NCI-H146 (cell line): Measurements from ENCODE around the gene KIF14.
"Not testable (repeated sequence)": the region's sequence is repeated elsewhere in the genome, so short reads cannot be mapped to it uniquely, and the experiment has no call there.

ENCODE experiments used
- DNase-seq: peaks from one replicate; lab custom pipeline; 2025; lab: John Stamatoyannopoulos, UW

Gene KIF14

DNA sequence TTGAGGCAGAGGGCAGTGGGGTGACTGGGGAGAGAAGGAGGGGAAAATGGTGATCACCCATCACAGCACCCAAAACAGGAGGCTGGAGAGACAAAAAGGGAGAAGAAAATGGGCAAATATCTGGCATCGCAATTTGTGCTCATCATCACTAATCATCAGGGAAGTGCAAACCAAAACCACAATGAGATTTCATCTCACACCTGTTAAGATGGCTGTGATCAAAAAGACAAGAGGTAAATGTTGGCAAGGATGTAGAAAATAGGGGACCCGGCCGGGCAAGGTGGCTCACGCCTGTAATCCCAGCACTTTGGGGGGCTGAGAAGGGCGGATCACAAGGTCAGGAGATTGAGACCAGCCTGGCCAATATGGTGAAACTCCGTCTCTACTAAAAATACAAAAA lies 74.0 kb downstream of the KIF14 start:
- DNase-seq = no peak

DNA sequence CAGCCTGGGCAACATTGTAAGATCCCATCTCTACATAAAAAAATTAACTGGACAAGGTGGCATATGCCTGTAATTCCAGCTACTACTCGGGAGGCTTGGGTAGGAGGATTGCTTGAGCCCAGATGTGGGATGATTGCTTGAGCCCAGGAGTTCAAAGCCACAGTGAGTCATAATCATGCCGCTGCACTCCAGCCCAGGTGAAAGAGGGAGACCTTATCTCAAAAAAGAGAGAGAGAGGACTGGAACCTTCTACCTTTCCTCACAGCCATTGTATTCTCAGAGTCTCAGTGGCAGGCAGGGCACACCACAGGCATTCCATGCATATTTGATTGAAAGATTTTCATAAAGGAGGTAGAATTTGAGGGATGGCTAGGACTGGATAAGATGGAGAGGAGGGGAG lies 78.4 kb downstream of the KIF14 start:
- DNase-seq = no peak

GRCh38 chr1:200540281-200540680 lies 80.3 kb downstream of the KIF14 start:
- no peak for DNase-seq

- no peak for DNase-seq
Measured at GRCh38 chr1:200538179-200538578, 82.4 kb downstream of the KIF14 start.

GRCh38 chr1:200535605-200536004 lies 84.9 kb downstream of the KIF14 start:
- DNase-seq = peak; percentile 33

DNA sequence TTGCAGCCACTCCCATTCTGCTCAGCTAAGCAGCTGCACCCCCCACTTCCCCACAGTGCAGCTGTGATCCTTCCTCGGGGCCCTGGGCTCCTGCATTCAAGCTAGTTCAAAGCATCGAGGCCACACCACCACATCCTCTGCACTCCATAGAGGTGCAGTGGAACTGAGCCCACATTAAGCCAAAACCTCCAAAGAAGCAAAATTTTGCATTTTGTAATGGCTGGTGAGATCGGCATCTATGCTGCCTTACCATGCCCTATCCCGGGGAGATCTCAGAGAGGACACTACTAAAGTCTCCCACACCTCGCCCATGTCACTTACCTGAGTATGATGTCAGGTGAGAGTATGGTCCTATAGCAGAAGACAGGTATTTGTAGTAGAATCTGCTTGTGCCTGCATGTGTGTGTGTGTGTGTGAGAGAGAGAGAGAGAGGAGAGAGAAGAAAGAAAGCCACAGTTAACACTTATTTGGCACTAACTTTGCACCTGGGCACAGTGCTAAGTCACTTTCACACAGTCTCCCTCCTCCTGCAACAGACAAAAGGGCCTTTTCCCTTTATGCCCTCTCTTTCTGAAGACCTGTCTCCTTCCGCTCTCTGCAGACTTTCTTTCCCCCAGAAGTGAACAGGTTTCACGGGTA lies 89.8 kb downstream of the KIF14 start:
- no peak for DNase-seq

DNA sequence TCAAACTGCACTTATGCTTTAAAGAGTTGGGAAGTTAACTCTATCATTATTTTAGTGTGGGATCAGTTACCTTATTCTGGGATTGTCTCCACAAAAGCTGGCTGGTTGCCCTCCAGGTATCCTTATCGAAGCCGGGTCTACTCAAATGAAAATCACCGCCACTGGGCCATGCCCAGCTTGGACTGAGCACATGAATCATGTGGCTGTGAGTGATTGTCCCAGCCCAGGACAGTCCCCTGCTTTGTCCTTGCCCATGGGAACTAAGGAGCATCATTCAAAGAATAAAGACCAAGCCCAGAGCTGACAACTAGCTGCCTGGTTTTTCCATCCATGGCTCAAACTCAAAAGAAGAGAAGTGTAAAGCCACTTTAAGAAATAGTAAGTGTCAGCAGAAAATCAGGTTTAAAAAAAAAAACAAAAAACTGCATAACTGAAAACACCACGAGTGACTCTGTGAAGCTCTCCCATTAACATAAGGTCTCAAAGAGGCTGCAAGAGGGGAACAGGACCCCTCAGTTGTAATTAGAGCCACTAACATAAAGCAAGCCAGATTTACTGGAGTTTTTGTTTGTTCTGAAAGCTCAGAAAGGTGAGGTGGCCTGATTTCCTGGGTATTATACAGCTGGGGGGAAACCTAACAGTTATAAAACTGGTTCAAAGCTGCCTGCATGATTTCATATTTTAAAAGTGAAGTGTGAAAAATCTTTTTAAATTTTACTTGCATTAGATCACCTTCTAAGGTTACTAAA lies 91.5 kb downstream of the KIF14 start:
- DNase-seq = no peak

- no peak for DNase-seq
Measured at GRCh38 chr1:200527670-200528069, 92.9 kb downstream of the KIF14 start.

GRCh38 chr1:200526709-200527612 lies 93.6 kb downstream of the KIF14 start:
- peak; percentile 51 for DNase-seq

DNA sequence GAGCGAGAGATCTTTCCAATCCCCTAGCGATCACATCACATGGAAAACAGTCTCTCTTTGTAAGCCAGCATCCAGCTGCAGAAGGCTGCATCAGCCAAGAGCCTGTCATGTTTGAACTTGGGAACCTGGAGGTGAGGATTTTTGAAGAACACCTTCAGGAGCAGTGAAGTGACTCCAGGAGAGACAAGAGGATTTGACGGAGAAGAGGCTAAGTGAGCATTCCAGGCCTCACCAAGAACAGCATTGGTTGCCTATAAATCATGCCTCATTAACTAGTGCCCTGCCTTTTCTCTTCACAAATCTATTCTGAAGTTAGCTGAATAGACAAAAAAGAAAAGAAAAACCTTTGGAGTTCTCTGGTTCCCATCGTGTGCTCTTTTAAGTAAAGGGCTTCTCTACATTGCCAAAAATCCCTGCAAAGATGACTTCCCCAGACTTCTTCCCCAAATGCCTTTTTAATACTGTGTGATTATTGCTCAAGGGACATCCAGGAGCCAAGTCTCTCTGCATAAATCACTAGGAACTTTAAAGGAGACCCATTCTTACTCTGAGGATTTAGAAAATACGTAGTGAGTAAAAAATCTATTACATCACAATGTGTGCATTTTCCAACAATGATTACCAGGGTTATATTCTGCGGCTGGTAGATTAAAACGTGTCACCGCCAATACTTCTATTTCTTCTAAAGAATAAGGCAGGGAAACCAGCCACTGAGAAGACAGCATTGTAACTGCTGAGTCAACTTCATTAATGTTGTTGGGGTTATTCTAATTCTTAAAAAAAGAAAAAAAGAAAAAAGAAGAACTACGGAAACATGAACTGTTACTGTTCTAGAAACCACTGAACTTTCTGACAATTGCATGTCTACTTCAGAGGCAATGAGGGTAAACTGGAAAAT lies 95.2 kb downstream of the KIF14 start:
- DNase-seq = no peak

DNA sequence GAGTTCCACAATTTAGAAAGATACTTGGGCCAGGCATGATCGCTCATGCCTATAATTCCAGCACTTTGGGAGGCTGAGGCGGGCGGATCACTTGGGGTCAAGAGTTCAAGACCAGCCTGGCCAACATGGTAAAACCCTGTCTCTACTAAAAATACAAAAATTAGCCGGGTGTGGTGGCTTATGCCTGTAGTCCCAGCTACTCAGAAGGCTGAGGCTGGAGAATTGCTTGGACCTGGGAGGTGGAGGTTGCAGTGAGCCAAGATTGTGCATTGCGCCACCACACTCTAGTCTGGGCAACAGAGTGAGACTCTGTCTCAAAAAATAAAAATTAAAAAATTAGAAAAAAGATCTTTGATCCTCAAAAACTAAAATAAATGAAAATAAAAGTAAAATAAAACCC lies 96.0 kb downstream of the KIF14 start:
- not testable (repeated sequence) for DNase-seq

- peak; percentile 29 for DNase-seq
Measured at GRCh38 chr1:200524092-200524491, 96.5 kb downstream of the KIF14 start.

DNA sequence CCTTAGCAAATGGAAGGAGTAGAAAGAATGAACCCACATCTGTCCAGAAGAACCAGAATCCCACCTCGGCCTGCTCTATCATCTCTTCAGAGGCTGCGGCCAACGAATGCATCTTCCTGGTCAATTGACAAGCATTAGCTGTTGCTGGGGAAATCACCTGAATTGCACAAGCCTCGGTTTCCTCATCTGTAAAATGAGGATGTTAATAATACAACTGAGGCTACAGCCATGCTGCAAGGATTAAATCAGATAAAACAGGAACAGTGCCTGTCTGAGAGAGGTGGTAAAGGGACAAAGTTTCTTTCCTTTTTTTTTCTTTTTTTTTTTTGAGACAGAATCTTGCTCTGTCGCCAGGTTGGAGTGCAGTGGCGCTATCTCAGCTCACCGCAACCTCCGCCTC lies 99.8 kb downstream of the KIF14 start:
- no peak for DNase-seq

GRCh38 chr1:200518524-200518923 lies 102.0 kb downstream of the KIF14 start:
- peak; percentile 20 for DNase-seq

DNA sequence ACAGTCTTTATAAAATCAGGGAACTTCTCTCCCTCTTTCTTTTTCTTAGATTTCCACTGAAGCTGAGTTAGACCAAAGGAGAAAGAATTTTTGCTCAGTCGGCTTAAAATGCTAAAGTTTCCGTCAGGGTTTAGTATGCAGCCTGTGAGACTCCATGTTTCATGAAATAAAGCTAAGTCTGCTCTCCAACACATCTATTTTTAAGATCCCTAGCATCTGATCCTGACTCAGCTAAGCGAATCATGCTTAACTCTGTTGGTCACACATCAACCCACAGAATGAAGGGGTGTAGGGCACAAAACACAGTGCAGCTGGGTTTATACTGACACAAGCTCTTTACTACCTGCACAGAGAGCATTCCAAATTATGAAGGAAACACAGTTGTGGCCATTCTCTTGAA lies 108.4 kb downstream of the KIF14 start:
- DNase-seq = no peak

GRCh38 chr1:200510228-200510623 lies 110.3 kb downstream of the KIF14 start:
- peak; percentile 77 for DNase-seq

DNA sequence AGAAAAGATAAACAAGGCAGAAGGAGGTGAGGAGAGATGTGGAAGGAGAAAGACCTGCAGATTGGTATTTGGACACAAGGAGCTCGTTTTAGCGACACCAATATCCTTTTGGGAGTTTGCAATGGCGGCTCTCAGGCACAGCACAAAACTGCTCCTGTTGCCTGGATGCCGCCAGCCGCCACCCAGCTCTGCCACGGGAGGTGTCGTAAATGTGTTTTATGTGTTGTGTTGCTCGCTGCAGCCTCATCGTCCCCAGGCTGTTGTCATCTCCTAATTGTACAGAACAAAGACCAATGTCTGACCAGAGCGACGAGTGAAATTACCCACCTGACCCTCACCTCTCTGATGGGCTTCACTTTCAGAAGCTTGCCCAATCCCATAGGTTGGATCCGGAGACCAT lies 114.1 kb downstream of the KIF14 start:
- peak; percentile 30 for DNase-seq

GRCh38 chr1:200505257-200505656 lies 115.3 kb downstream of the KIF14 start:
- DNase-seq = no peak
